ENCODE data around the gene TCF7.
A peak's percentile ranks its signal among the peaks of the same experiment; 100 is the strongest.

TCF7 gene

DNA sequence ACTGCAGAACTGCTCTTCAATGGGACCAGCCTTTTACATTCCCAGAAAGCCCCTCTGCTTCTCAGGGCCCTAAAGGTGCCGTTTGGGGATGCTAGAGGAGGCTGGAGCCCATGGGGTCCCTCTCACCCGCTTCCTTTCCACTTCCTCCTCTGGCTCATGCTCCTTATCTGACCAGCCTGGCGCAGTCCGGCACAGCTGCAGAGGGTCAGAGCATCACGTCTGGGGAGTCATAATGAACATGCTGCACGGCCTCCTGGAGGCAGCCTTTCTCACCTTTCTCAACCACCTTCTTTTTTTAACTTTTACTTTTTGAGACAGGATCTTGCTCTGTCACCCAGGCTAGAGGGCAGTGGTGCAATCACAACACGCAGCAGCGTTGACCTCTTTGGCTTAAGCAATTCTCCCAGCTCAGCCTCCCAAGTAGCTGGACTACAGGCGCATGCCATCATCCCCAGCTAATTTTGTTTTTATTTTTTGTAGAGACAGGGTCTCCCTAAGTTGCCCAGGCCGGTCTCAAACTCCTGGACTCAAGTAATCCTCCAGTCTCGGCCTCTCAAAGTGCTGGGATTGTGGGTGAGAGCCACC, 15.1 kb upstream of the TCF7 start:
- H3K9ac ChIP-seq (ENCODE audit: insufficient read length, low read depth) = no peak overlapping the region
- no peaks in the 10 kb centered on the region for H3K27me3 ChIP-seq (ENCODE audit: insufficient read depth, insufficient read length)
- no peak for TF ChIP-seq ZNF274 (IDR thresholded peaks at IDR 0.05; ENCODE audit: low read depth, low read length)
- peaks cover 22% of the 10 kb centered on the region for H3K4me1 ChIP-seq (ENCODE audit: insufficient read depth, insufficient read length)
- no peak overlapping the region for H3K4me3 ChIP-seq (ENCODE audit: insufficient read length, low read depth)
- H3K9me3 ChIP-seq (ENCODE audit: insufficient read depth, low read length) = no peaks in the 10 kb centered on the region
- no peaks in the 10 kb centered on the region for H3K36me3 ChIP-seq (ENCODE audit: insufficient read depth, insufficient read length, low read length)
- no peak for DNase-seq (ENCODE audit: low read depth, low spot score)

GRCh38 chr5:134099939-134100282, 14.6 kb upstream of the TCF7 start:
- H3K4me3 ChIP-seq (ENCODE audit: insufficient read length, low read depth) = no peak overlapping the region
- H3K4me1 ChIP-seq (ENCODE audit: insufficient read depth, insufficient read length) = peaks cover 22% of the 10 kb centered on the region
- no peaks in the 10 kb centered on the region for H3K36me3 ChIP-seq (ENCODE audit: insufficient read depth, insufficient read length, low read length)
- no peaks in the 10 kb centered on the region for H3K27me3 ChIP-seq (ENCODE audit: insufficient read depth, insufficient read length)
- H3K9me3 ChIP-seq (ENCODE audit: insufficient read depth, low read length) = no peaks in the 10 kb centered on the region
- H3K9ac ChIP-seq (ENCODE audit: insufficient read length, low read depth) = no peak overlapping the region
- no peak for TF ChIP-seq ZNF274 (IDR thresholded peaks at IDR 0.05; ENCODE audit: low read depth, low read length)
- no peak for TF ChIP-seq YY1 (IDR thresholded peaks at IDR 0.05; ENCODE audit: insufficient read depth, insufficient read length)
- TF ChIP-seq SUZ12 (IDR thresholded peaks at IDR 0.05; ENCODE audit: extremely low read depth, insufficient read depth, insufficient read length) = no peak
- DNase-seq (ENCODE audit: low read depth, low spot score) = no peak

DNA sequence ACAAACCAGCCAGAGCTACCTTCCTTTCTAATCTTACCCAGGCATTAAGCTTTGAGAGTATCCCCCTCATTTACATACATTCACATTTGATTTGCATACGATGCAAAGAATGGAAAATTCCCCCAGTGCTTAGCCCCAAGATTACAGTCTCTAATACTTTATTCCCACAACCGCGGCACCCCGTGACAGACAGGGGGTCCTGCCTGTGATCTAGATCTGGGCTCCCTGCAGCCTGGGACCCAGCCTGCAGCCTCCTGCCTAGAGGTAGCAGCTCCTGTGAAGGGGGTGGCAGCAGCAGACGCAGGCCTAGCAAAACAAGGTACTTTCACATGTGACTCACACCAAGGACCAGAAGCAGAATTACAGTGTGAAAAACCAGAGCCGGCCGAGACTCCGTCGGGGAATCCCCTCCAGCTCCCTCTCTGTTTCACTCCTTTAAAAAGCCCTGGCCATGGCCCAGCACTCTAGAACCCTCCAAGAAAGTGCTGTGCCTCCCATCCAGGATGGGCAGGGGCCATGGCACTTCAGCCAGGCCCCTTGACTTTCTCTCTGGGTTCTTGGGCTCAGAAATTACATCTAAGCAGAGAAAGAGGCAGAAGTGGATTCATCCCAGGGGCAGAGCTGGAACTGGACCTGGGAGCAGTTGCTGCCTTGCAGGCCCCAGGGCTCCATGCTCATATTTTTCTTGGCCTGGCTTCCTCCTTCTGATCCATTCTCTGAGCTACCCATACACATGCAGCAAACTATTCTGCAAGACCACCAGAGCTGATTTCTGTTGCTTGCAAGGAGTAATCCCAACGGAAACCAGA, 14.0 kb upstream of the TCF7 start:
- no peak overlapping the region for H3K4me3 ChIP-seq (ENCODE audit: insufficient read length, low read depth)
- H3K36me3 ChIP-seq (ENCODE audit: insufficient read depth, insufficient read length, low read length) = no peaks in the 10 kb centered on the region
- no peaks in the 10 kb centered on the region for H3K27me3 ChIP-seq (ENCODE audit: insufficient read depth, insufficient read length)
- TF ChIP-seq YY1 (IDR thresholded peaks at IDR 0.05; ENCODE audit: insufficient read depth, insufficient read length) = no peak
- no peak for TF ChIP-seq SUZ12 (IDR thresholded peaks at IDR 0.05; ENCODE audit: extremely low read depth, insufficient read depth, insufficient read length)
- peak overlapping the region; percentile 66 for H3K9ac ChIP-seq (ENCODE audit: insufficient read length, low read depth)
- H3K9me3 ChIP-seq (ENCODE audit: insufficient read depth, low read length) = no peaks in the 10 kb centered on the region
- no peak for DNase-seq (ENCODE audit: low read depth, low spot score)
- H3K4me1 ChIP-seq (ENCODE audit: insufficient read depth, insufficient read length) = peaks cover 24% of the 10 kb centered on the region

DNA sequence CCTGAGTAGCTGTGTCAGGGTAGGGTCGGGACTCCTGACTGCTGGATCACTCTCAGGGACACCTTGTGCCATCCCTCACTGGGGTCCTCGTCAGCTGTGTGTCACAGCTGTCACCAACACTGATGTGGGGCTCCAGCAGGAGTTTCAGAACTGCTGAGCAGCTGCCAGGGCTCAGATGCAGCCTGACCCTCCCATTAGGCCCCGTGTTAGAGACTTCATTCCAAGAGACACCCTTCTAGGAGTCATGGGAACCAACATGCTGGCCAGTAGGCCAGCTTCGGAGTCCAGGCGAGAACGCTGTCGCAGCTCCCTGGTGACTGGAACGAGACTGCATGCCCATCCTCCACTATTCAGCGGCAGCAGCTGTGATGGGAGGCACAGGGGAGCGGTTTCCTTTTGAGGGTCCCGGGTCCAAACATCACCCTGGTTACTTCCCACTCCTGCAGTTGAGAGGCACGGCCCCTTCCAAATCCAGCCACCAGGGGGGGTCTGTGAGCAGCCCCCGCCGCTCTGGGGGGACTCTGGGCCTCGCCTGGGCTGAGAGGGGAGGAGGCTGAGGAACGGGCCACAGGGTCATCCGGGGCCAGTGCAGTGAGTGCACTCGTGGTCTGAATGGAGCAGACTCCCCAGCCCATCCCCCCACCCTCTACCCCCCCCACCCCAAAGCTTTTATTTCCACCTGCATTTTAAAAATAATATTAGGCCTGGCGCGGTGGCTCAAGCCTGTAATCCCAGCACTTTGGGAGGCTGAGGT, 12.6 kb upstream of the TCF7 start:
- Histone ChIP-seq H3K9ac (ENCODE audit: insufficient read length, low read depth) (no peak overlapping the region), H3K9me3 (ENCODE audit: insufficient read depth, low read length) (no peaks in the 10 kb centered on the region), H3K27me3 (ENCODE audit: insufficient read depth, insufficient read length) (no peaks in the 10 kb centered on the region), H3K4me1 (ENCODE audit: insufficient read depth, insufficient read length) (peaks cover 20% of the 10 kb centered on the region), H3K4me3 (ENCODE audit: insufficient read length, low read depth) (no peak overlapping the region), H3K36me3 (ENCODE audit: insufficient read depth, insufficient read length, low read length) (no peaks in the 10 kb centered on the region)
- DNase-seq (ENCODE audit: low read depth, low spot score) = no peak
- TF ChIP-seq ZNF274 (IDR thresholded peaks at IDR 0.05; ENCODE audit: low read depth, low read length) (no peak), YY1 (IDR thresholded peaks at IDR 0.05; ENCODE audit: insufficient read depth, insufficient read length) (no peak), SUZ12 (IDR thresholded peaks at IDR 0.05; ENCODE audit: extremely low read depth, insufficient read depth, insufficient read length) (no peak)

DNA sequence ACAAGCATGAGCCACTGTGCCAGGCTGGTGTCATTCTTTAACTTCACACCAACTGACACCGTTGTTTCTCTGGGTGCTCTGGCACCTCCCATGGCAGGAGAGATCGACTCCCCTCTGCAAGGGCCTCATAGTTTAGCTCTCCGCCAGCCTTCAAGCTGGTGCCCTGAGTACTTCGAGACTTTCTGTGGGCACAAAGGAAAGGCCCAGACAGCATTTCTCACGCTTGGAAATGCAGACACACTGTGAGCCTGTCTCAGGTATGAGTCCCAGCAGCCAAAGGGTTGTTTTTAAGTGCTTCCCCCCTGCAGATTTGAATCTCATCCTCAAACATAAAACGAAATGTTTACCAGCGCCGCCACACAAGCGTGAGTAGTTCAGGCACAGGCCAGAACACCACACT, 11.1 kb upstream of the TCF7 start:
- TF ChIP-seq SUZ12 (IDR thresholded peaks at IDR 0.05; ENCODE audit: extremely low read depth, insufficient read depth, insufficient read length) (no peak), YY1 (IDR thresholded peaks at IDR 0.05; ENCODE audit: insufficient read depth, insufficient read length) (no peak), ZNF274 (IDR thresholded peaks at IDR 0.05; ENCODE audit: low read depth, low read length) (no peak)
- Histone ChIP-seq H3K36me3 (ENCODE audit: insufficient read depth, insufficient read length, low read length) (no peaks in the 10 kb centered on the region), H3K4me3 (ENCODE audit: insufficient read length, low read depth) (no peak overlapping the region), H3K27me3 (ENCODE audit: insufficient read depth, insufficient read length) (no peaks in the 10 kb centered on the region), H3K4me1 (ENCODE audit: insufficient read depth, insufficient read length) (peaks cover 20% of the 10 kb centered on the region), H3K9me3 (ENCODE audit: insufficient read depth, low read length) (no peaks in the 10 kb centered on the region), H3K9ac (ENCODE audit: insufficient read length, low read depth) (no peak overlapping the region)
- DNase-seq (ENCODE audit: low read depth, low spot score) = no peak

DNA sequence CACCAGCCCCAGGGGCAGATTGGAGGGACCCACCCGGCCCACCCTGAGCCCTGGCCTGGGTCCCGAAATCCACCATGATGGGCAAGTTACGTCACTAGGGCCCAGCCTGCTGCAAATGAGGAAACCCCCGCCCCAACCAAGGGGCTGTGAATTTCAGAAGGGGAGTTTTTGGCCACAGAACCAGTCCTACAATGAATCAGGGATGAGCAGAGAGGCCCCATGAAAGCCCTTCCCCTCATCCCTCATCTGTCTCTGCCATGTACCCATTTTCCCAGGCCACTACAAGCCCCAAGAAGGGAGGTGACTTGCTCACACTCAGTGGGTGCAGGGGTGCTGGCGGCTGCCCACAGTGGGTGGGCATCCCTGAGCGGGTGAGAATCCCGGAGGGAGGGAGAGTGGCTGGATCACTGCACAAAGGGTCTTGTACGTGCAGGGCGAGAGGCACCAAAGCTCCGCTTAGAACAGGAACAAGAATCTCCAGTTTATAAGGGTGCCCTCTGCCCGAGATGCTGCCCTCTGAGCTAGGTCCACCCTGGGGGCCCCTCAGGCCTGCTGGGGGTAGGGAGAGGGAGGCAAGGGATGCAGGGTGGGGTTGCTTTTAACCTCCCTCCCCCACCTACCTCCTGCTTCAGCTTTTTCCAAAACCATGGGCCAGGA, 10.4 kb upstream of the TCF7 start:
- Histone ChIP-seq H3K4me1 (ENCODE audit: insufficient read depth, insufficient read length) (peaks cover 19% of the 10 kb centered on the region), H3K9ac (ENCODE audit: insufficient read length, low read depth) (no peak overlapping the region), H3K36me3 (ENCODE audit: insufficient read depth, insufficient read length, low read length) (no peaks in the 10 kb centered on the region), H3K9me3 (ENCODE audit: insufficient read depth, low read length) (no peaks in the 10 kb centered on the region), H3K27me3 (ENCODE audit: insufficient read depth, insufficient read length) (no peaks in the 10 kb centered on the region), H3K4me3 (ENCODE audit: insufficient read length, low read depth) (no peak overlapping the region)
- DNase-seq (ENCODE audit: low read depth, low spot score) = no peak
- TF ChIP-seq SUZ12 (IDR thresholded peaks at IDR 0.05; ENCODE audit: extremely low read depth, insufficient read depth, insufficient read length) (no peak), ZNF274 (IDR thresholded peaks at IDR 0.05; ENCODE audit: low read depth, low read length) (no peak), YY1 (IDR thresholded peaks at IDR 0.05; ENCODE audit: insufficient read depth, insufficient read length) (no peak)

Data from NT2/D1 (cell line).